ENCODE data around the gene PLAAT3. TPM values are rescaled to one million over a fixed set of nuclear protein-coding genes. Genes with fewer than 3 reads are reported as not detected.
"Not testable (repeated sequence)": the region's sequence is repeated elsewhere in the genome, so short reads cannot be mapped to it uniquely, and the experiment has no call there.

Gene PLAAT3
- 10 to 100 TPM; 63.6 to 85.2 (median 84.6) TPM for polyA plus RNA-seq

DNA sequence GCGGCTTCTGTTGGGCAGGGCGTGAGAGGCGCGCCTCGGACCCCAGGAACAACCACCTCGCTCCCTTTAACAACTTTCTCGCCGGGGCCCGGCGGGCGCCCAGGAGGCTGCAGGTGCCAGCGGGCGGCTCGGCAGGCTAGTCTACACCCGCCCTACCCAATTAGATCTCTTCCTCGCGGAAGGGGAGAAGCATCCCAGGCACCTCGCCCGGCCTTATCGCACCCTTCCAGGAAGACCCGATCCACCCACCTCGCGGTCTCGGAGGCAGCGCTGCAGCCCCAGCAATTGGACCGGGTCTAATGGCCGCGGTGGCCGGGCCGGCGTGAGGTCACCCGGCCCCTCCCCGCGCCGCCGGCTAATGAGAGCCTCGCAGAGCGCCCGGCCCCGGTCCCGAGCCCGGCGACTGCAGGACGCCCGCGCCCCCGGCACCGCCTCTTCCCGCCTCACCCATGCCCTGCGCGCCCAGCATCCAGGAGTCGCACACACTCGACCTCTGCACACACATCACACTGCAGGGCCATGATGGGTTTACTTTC is at the start of gene PLAAT3:
Gene PLAAT3, minus strand, starts transcription at position 298 of the 536 bp plus-strand sequence. CDS start 419 bp downstream, outside the sequence.
- H3K4me1 Mint-ChIP-seq = peaks cover 36 to 44% of the 10 kb centered on the region in 2 donors
- no peaks in the 10 kb centered on the region for H3K9me3 Mint-ChIP-seq
- H3K36me3 Mint-ChIP-seq = no peaks in the 10 kb centered on the region
- peak within 1 kb of the TSS; percentile 89 to 96 (median 92) for H3K4me3 Mint-ChIP-seq
- H3K27ac Mint-ChIP-seq = peak within 1 kb of the TSS; percentile 79 to 94 (median 90)
- DNase-seq = peak; percentile 41 to 56 (median 47)
- H3K27me3 Mint-ChIP-seq (ENCODE audit: low read depth in 3 of 3) = peaks cover 0 to 6% (median 4%) of the 10 kb centered on the region in 3 donors

GRCh38 chr11:63663809-63664208 is 49.6 kb upstream of the PLAAT3 start:
- no peak for DNase-seq
- no peak overlapping the region for H3K4me3 Mint-ChIP-seq
- H3K27me3 Mint-ChIP-seq (ENCODE audit: low read depth in 3 of 3) = no peaks in the 10 kb centered on the region
- no peaks in the 10 kb centered on the region for H3K9me3 Mint-ChIP-seq
- no peaks in the 10 kb centered on the region for H3K36me3 Mint-ChIP-seq
- H3K27ac Mint-ChIP-seq = no peak overlapping the region
- peaks cover 48 to 62% of the 10 kb centered on the region in 2 donors for H3K4me1 Mint-ChIP-seq

GRCh38 chr11:63660972-63661371 is 46.7 kb upstream of the PLAAT3 start:
- Mint-ChIP-seq H3K9me3 (no peaks in the 10 kb centered on the region), H3K4me3 (peak overlapping the region in 1 of 5 donors; percentile 27), H3K27me3 (ENCODE audit: low read depth in 3 of 3) (no peaks in the 10 kb centered on the region), H3K36me3 (peaks cover 0 to 5% (median 3%) of the 10 kb centered on the region in 3 donors), H3K4me1 (peaks cover 39 to 57% of the 10 kb centered on the region in 2 donors), H3K27ac (no peak overlapping the region)
- no peak for DNase-seq

- peaks cover 22 to 33% (median 23%) of the 10 kb centered on the region in 3 donors for H3K36me3 Mint-ChIP-seq
- no peak overlapping the region for H3K4me3 Mint-ChIP-seq
- no peaks in the 10 kb centered on the region for H3K9me3 Mint-ChIP-seq
- H3K4me1 Mint-ChIP-seq = peaks cover 3 to 11% of the 10 kb centered on the region in 2 donors
- no peak for DNase-seq
- H3K27ac Mint-ChIP-seq = no peak overlapping the region
- H3K27me3 Mint-ChIP-seq (ENCODE audit: low read depth in 3 of 3) = peaks cover 0 to 2% (median 0%) of the 10 kb centered on the region in 3 donors
Measured at GRCh38 chr11:63652671-63653070, 38.4 kb upstream of the PLAAT3 start.

GRCh38 chr11:63643205-63643604 is 29.0 kb upstream of the PLAAT3 start:
- H3K27me3 Mint-ChIP-seq (ENCODE audit: low read depth in 3 of 3) = peaks cover 0 to 2% (median 0%) of the 10 kb centered on the region in 3 donors
- H3K36me3 Mint-ChIP-seq = peaks cover 17 to 47% (median 19%) of the 10 kb centered on the region in 3 donors
- H3K9me3 Mint-ChIP-seq = no peaks in the 10 kb centered on the region
- DNase-seq = no peak
- H3K4me1 Mint-ChIP-seq = peaks cover 13 to 18% of the 10 kb centered on the region in 2 donors
- no peak overlapping the region for H3K4me3 Mint-ChIP-seq
- no peak overlapping the region for H3K27ac Mint-ChIP-seq

DNA sequence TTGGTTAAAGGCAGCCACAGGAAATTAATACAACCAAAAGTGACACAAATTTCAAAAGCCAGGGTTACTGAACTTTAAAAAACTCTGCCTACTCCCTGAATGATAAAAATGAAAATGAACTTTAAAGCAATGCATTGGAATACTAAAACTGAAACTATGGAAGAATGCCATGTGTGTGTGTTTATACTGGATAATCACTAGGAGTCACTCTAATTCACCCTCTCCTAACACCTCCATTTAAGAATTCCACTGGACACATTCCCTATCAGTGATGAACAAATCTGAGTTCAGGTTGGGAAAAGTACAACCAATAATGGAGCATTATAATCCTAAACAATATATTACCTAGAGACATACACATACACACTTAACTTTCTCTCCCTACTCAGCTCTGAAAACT is 27.5 kb upstream of the PLAAT3 start:
- peak overlapping the region in 5 of 6 donors; percentile 26 to 76 (median 67) for H3K27ac Mint-ChIP-seq
- H3K36me3 Mint-ChIP-seq = peaks cover 16 to 36% (median 17%) of the 10 kb centered on the region in 3 donors
- DNase-seq = no peak
- H3K4me3 Mint-ChIP-seq = no peak overlapping the region
- peaks cover 13 to 18% of the 10 kb centered on the region in 2 donors for H3K4me1 Mint-ChIP-seq
- no peaks in the 10 kb centered on the region for H3K9me3 Mint-ChIP-seq
- peaks cover 0 to under 1% (median 0%) of the 10 kb centered on the region in 3 donors for H3K27me3 Mint-ChIP-seq (ENCODE audit: low read depth in 3 of 3)

DNA sequence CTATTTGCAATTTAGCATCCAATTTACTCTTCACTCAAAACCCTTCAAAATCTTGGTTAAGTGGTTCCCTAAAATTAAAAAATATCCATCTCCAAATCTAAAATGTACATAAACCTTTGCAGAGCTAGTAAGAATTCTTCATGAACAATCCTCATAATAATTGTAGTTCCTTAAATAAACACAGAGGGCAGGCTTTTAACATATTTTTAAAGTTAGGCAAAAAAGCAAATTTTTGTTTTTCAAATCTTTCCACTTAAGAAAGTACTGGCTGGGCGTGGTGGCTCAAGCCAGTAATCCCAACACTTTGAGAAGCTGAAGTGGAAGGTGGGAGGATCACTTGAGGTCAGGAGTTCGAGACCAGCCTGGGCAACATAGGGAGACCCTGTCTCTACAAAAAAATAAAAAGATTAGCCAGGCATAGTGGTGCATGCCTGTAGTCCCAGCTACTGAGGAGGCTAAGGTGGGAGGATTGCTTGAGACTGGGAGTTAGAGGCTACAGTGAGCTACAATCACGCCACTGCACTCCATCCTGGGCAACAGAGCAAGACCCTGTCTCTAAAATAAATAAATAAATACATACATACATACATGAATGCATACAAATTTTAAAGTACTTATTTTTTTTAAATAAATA is 25.1 kb upstream of the PLAAT3 start:
- no peak overlapping the region for H3K4me3 Mint-ChIP-seq
- peaks cover 17 to 34% (median 22%) of the 10 kb centered on the region in 3 donors for H3K36me3 Mint-ChIP-seq
- H3K27me3 Mint-ChIP-seq (ENCODE audit: low read depth in 3 of 3) = no peaks in the 10 kb centered on the region
- peak overlapping the region in 3 of 6 donors; percentile 0 to 48 (median 46) for H3K27ac Mint-ChIP-seq
- H3K9me3 Mint-ChIP-seq = no peaks in the 10 kb centered on the region
- DNase-seq = peak in 1 of 3 donors; percentile 17
- H3K4me1 Mint-ChIP-seq = peaks cover 16 to 24% of the 10 kb centered on the region in 2 donors

- Mint-ChIP-seq H3K4me1 (peaks cover 16 to 24% of the 10 kb centered on the region in 2 donors), H3K36me3 (peaks cover 11 to 27% (median 22%) of the 10 kb centered on the region in 3 donors)
- DNase-seq; H3K27ac Mint-ChIP-seq; H3K27me3 Mint-ChIP-seq (ENCODE audit: low read depth in 3 of 3); H3K4me3 Mint-ChIP-seq; H3K9me3 Mint-ChIP-seq: not testable (repeated sequence)
Measured at GRCh38 chr11:63638436-63638835, 24.2 kb upstream of the PLAAT3 start.

DNA sequence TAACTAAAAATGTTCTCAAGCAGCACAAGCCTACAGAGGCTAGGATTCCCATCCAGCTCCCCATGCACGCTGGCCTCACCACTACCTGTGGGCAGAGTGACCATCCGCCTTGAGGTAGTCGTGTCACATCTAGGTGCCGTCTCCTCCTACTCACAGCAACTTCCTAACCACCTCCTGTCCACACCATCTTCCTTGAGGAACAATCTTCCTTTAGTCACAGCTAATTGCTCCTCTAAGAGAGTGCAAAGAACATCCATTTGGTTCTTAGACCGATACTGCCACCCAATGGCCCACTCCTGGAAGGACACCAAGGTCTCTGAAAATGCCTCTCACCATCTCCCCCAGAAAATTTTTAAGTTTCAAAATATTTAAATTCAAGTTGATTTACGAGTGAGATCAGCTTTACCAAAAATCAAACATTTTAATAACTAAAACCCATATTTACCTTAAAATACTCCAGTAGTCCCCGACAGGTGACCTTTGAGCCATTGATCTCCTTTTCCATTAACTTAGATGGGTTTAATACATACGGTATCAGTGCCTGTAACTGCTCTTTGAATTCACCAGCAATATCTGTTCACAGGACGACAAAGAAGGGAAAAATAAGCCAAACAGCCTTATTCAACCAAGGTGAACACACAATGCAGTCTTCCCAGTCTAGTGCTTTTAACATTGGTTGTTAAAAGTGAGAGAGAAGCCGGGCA is 21.7 kb upstream of the PLAAT3 start:
- no peak overlapping the region for H3K4me3 Mint-ChIP-seq
- H3K27me3 Mint-ChIP-seq (ENCODE audit: low read depth in 3 of 3) = no peaks in the 10 kb centered on the region
- H3K27ac Mint-ChIP-seq = peak overlapping the region in 4 of 6 donors; percentile 1 to 31 (median 14)
- peak; percentile 58 to 70 (median 63) for DNase-seq
- H3K9me3 Mint-ChIP-seq = no peaks in the 10 kb centered on the region
- H3K36me3 Mint-ChIP-seq = peaks cover 19 to 26% (median 22%) of the 10 kb centered on the region in 3 donors
- H3K4me1 Mint-ChIP-seq = peaks cover 3 to 6% of the 10 kb centered on the region in 2 donors

DNA sequence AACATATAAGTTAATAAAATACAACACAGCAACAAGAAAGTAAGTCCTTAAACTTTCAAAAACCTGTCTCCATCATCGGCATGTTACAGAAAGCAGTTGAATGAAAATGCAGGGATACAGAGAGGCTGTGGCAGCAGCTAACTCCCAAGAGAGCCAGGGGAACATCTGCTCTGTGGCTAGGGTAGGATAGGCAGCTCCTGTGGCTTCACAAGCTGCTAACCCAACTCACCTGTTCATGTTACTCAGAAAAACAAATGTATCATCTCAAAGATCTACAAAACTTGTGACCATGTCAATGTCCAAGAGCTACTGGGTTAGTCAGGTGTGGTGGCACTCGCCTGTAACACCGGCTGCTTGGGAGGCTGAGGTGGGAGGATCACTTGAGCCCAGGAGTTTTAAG is 15.2 kb upstream of the PLAAT3 start:
- H3K4me1 Mint-ChIP-seq = no peaks in the 10 kb centered on the region
- no peak overlapping the region for H3K4me3 Mint-ChIP-seq
- H3K27me3 Mint-ChIP-seq (ENCODE audit: low read depth in 3 of 3) = no peaks in the 10 kb centered on the region
- H3K27ac Mint-ChIP-seq = peak overlapping the region in 2 of 6 donors; percentile 23 to 40
- no peak for DNase-seq
- no peaks in the 10 kb centered on the region for H3K9me3 Mint-ChIP-seq
- H3K36me3 Mint-ChIP-seq = peaks cover 26 to 36% (median 28%) of the 10 kb centered on the region in 3 donors

- H3K4me3 Mint-ChIP-seq = no peak overlapping the region
- no peak for DNase-seq
- no peaks in the 10 kb centered on the region for H3K9me3 Mint-ChIP-seq
- H3K4me1 Mint-ChIP-seq = peaks cover 20 to 26% of the 10 kb centered on the region in 2 donors
- peak overlapping the region in 2 of 6 donors; percentile 5 to 38 for H3K27ac Mint-ChIP-seq
- H3K36me3 Mint-ChIP-seq = peaks cover under 1 to 5% (median 5%) of the 10 kb centered on the region in 3 donors
- peaks cover 0 to 2% (median 0%) of the 10 kb centered on the region in 3 donors for H3K27me3 Mint-ChIP-seq (ENCODE audit: low read depth in 3 of 3)
Measured at GRCh38 chr11:63623513-63624140, 9.4 kb upstream of the PLAAT3 start.

DNA sequence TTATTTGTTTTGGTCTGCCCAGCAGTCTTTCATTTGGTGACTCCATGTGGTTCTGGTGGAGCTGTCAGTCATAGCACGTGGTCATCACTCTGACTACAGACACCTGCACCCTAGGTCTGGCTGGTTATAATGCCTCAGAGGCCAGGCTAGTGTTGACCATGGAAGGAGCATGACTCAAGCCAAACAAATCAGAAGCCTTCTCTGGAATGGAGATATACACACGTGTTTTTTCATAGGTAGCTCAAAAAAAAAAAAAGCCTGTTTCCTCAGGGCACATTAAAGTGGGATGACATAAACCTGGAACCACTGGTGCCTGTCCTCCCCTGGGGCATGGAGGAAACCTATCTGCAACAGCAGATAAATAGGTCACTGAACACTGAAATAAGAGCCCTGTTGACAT is 8.1 kb upstream of the PLAAT3 start:
- peak overlapping the region in 1 of 6 donors; percentile 27 for H3K27ac Mint-ChIP-seq
- peaks cover 20 to 26% of the 10 kb centered on the region in 2 donors for H3K4me1 Mint-ChIP-seq
- H3K27me3 Mint-ChIP-seq (ENCODE audit: low read depth in 3 of 3) = peaks cover 0 to 2% (median 0%) of the 10 kb centered on the region in 3 donors
- H3K4me3 Mint-ChIP-seq = peak overlapping the region in 2 of 5 donors; percentile 21 to 24
- DNase-seq = no peak
- H3K9me3 Mint-ChIP-seq = no peaks in the 10 kb centered on the region
- H3K36me3 Mint-ChIP-seq = no peaks in the 10 kb centered on the region

DNA sequence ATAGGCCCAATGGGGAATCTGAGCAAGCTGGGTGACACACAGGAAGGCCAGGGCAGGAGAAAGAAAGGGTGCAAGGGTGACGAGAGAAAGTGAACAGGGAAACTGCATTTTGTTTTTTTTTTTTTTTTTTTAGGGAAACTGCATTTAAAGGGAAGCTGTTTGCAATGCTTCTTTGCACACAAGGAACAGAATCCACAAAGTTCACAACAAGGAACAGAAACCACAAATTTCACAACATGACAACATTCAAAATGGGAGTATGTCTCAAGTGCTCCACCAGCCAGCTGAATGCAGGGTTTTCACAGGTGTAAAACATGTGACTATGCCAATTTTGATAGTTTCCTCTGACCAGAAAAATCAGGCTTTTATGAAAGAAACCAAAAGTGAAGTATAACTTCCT is 6.8 kb upstream of the PLAAT3 start:
- H3K9me3 Mint-ChIP-seq = no peaks in the 10 kb centered on the region
- peak overlapping the region; percentile 66 to 91 (median 80) for H3K27ac Mint-ChIP-seq
- peaks cover 20 to 26% of the 10 kb centered on the region in 2 donors for H3K4me1 Mint-ChIP-seq
- peak overlapping the region in 4 of 5 donors; percentile 46 to 77 (median 52) for H3K4me3 Mint-ChIP-seq
- DNase-seq = peak in 1 of 3 donors; percentile 11
- H3K36me3 Mint-ChIP-seq = no peaks in the 10 kb centered on the region
- H3K27me3 Mint-ChIP-seq (ENCODE audit: low read depth in 3 of 3) = peaks cover 0 to 3% (median 2%) of the 10 kb centered on the region in 3 donors

All from immature natural killer cell (primary cell).